ENCODE results near the gene IL1A. TPM values are rescaled to one million over a fixed set of nuclear protein-coding genes. Genes with fewer than 3 reads are reported as not detected.

Gene IL1A
- under 1 TPM; 0.22 to 0.33 TPM for total RNA-seq

GRCh38 chr2:112784199-112785189 is at the start of gene IL1A:
IL1A (minus strand) TSS chr2:112784493; CDS start chr2:112783770, 723 bp downstream.

GRCh38 chr2:112764071-112765044 is 19.9 kb downstream of the IL1A start, which contains the start of gene CKAP2L:
CKAP2L (minus strand) TSS chr2:112764609; CDS start chr2:112764598, 11 bp downstream.

Other genes with a start within 250 kb of the IL1A start
- 10 to 100 TPM; 28.8 to 36.5 TPM for gene POLR1B, start 242.0 kb downstream of the IL1A start, total RNA-seq
- gene CHCHD5, start 199.9 kb downstream of the IL1A start, total RNA-seq: 10 to 100 TPM; 37.3 to 40.4 TPM
- 100 to 1,000 TPM; 138 to 141 TPM for gene SLC20A1, start 138.6 kb downstream of the IL1A start, total RNA-seq
- not detected for gene NT5DC4, start 63.5 kb downstream of the IL1A start, total RNA-seq
- gene CKAP2L, start 19.9 kb downstream of the IL1A start, total RNA-seq: 10 to 100 TPM; 45.4 to 45.9 TPM
- not detected for gene IL1B, start 52.3 kb upstream of the IL1A start, total RNA-seq
- under 1 TPM in 1 of 2 experiments, not detected in 1; 0.50 TPM for gene IL37, start 126.7 kb upstream of the IL1A start, total RNA-seq
- not detected for gene IL36G, start 193.5 kb upstream of the IL1A start, total RNA-seq
- gene IL36A, start 221.0 kb upstream of the IL1A start, total RNA-seq: not detected

All from activated naive CD4-positive, alpha-beta T cell treated with anti-CD3 and anti-CD28 coated beads, Interleukin-2, amount 10 ng/mL, durations not matched to agents 5 hours and 36 hours (primary cell).